PC-3 (cell line): ENCODE measurements around the gene METAP1.

Experiments
- EZH2 ChIP-seq: fragments of 300-600 bp; sonication (generic); IDR thresholded peaks from one replicate; pipeline ENCODE4 v1.6.1; 2017; ENCODE audit warnings: antibody characterized with exemption, mild to moderate bottlenecking, low read length; ENCODE audit not compliant: unreplicated experiment
- EZH2phosphoT487 ChIP-seq: fragments of 300-600 bp; sonication (generic); IDR thresholded peaks from 2 replicates; pipeline ENCODE4 v1.6.1; 2018; ENCODE audit warnings: mild to moderate bottlenecking, antibody characterized with exemption, low read length, borderline replicate concordance
- TF ChIP-seq, protein P1 (sequence below): fragments of 300-600 bp; sonication (generic); conservative IDR thresholded peaks from 2 replicates; pipeline ENCODE4 v1.5.1; 2017; ENCODE audit warnings: antibody characterized with exemption, low read depth, mild to moderate bottlenecking, low read length

GRCh38 chr4:99024481-99025275 lies 29.2 kb downstream of the METAP1 start:
- TF ChIP-seq, protein P1, sequence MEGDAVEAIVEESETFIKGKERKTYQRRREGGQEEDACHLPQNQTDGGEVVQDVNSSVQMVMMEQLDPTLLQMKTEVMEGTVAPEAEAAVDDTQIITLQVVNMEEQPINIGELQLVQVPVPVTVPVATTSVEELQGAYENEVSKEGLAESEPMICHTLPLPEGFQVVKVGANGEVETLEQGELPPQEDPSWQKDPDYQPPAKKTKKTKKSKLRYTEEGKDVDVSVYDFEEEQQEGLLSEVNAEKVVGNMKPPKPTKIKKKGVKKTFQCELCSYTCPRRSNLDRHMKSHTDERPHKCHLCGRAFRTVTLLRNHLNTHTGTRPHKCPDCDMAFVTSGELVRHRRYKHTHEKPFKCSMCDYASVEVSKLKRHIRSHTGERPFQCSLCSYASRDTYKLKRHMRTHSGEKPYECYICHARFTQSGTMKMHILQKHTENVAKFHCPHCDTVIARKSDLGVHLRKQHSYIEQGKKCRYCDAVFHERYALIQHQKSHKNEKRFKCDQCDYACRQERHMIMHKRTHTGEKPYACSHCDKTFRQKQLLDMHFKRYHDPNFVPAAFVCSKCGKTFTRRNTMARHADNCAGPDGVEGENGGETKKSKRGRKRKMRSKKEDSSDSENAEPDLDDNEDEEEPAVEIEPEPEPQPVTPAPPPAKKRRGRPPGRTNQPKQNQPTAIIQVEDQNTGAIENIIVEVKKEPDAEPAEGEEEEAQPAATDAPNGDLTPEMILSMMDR: no peak
- TF ChIP-seq EZH2phosphoT487 (no peak), EZH2 (no peak)
